HEK293T (cell line): ENCODE results near the gene HOMER2.

Experiments
- BHLHE40 ChIP-seq: fragments of 450-650 bp; IDR thresholded peaks from 2 replicates; pipeline ENCODE4 v1.6.1; 2016; ENCODE audit warnings: mild to moderate bottlenecking, moderate library complexity, borderline replicate concordance
- FOXM1 ChIP-seq: fragments of 450-650 bp; IDR thresholded peaks from 2 replicates; pipeline ENCODE4 v1.6.1; 2017; ENCODE audit warnings: mild to moderate bottlenecking, borderline replicate concordance
- SP1 ChIP-seq: fragments of 450-650 bp; IDR thresholded peaks from 2 replicates; pipeline ENCODE4 v1.6.1; 2017
- TARDBP ChIP-seq: fragments of 450-650 bp; IDR thresholded peaks from 2 replicates; pipeline ENCODE4 v1.6.1; 2016

GRCh38 chr15:82830427-82831173 lies 121.9 kb downstream of the HOMER2 start:
- TF ChIP-seq TARDBP (no peak), BHLHE40 (no peak), SP1 (no peak), FOXM1 (no peak)
